HCT116 (cell line): ENCODE data around the gene CYP2E1.

Experiments used
- EGR1 ChIP-seq: IDR thresholded peaks from 2 replicates; pipeline ENCODE4 v1.6.1; 2012; ENCODE audit warnings: low read depth
- EZH2 ChIP-seq: fragments of 200-600 bp; sonication (generic); IDR thresholded peaks from 2 replicates; pipeline ENCODE4 v1.6.1; 2017; ENCODE audit warnings: antibody characterized with exemption, mixed run types
- EZH2phosphoT487 ChIP-seq: fragments of 200-600 bp; IDR thresholded peaks from 2 replicates; pipeline ENCODE4 v1.6.1; 2018; ENCODE audit warnings: antibody characterized with exemption, borderline replicate concordance
- JUND ChIP-seq: IDR thresholded peaks from 2 replicates; pipeline ENCODE4 v1.6.1; 2012
- POLR2A ChIP-seq: IDR thresholded peaks from 2 replicates; pipeline ENCODE4 v1.7.0; 2011; ENCODE audit warnings: borderline replicate concordance; ENCODE audit not compliant: insufficient read depth, insufficient read length; ENCODE audit errors: extremely low read depth
- POLR2AphosphoS5 ChIP-seq: IDR thresholded peaks from 2 replicates; pipeline ENCODE4 v1.6.1; 2011; ENCODE audit warnings: mild to moderate bottlenecking, low read depth, low read length, moderate library complexity
- RAD21 ChIP-seq: IDR thresholded peaks from 2 replicates; pipeline ENCODE4 v1.6.1; 2012; ENCODE audit warnings: low read depth, mild to moderate bottlenecking
- SP1 ChIP-seq: IDR thresholded peaks from 2 replicates; pipeline ENCODE4 v1.6.1; 2012; ENCODE audit warnings: low read depth
- ZFX ChIP-seq: fragments of 450-650 bp; IDR thresholded peaks from 2 replicates; pipeline ENCODE4 v1.6.1; 2017
- TF ChIP-seq, protein P1 (sequence below), 3 experiments: fragments of 200-600 bp in 1 of 3; sonication (generic) in 1 of 3; IDR thresholded peaks in 2 of 3; conservative IDR thresholded peaks in 1 of 3; 2 replicates each; pipeline ENCODE4 v1.5.1; 2012 to 2017; ENCODE audit warnings: low read depth in 2 of 3, low read length in 2 of 3, antibody characterized with exemption in 1 of 3, borderline replicate concordance in 1 of 3, control low read depth in 1 of 3, mild to moderate bottlenecking in 1 of 3, mixed read lengths in 1 of 3, mixed run types in 1 of 3, moderate library complexity in 1 of 3; ENCODE audit not compliant: insufficient read depth in 1 of 3
- TF ChIP-seq, protein P2 (sequence below): IDR thresholded peaks from 2 replicates; pipeline ENCODE4 v1.6.1; 2012; ENCODE audit warnings: low read depth
- TF ChIP-seq, protein P3 (sequence below): IDR thresholded peaks from 2 replicates; pipeline ENCODE4 v1.6.1; 2011; ENCODE audit warnings: mild to moderate bottlenecking, low read length, moderate library complexity; ENCODE audit not compliant: insufficient replicate concordance; ENCODE audit errors: extremely low read depth
- TF ChIP-seq, protein P4 (sequence below): IDR thresholded peaks from 2 replicates; pipeline ENCODE4 v1.6.1; 2012

DNA sequence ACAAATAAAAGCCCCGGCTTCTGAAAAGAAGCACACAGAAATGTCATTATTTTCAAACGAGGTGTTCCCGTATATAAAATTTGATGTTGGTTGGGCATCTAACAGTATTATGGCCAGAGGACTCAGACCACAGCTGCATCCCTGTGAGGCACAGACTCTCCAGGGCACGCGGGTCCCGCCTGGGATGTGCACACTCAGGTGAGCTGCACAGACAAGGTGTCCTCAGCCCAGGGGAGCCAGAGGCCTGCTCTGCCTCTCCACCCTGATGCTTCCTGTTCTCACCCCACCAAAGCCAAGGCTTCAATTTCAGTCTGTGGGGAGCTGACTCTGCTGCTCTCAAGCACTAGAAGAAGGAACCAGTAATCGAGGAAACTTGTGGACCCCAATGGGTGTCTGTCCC, 1.7 kb upstream of the CYP2E1 start:
- TF ChIP-seq, protein P1, sequence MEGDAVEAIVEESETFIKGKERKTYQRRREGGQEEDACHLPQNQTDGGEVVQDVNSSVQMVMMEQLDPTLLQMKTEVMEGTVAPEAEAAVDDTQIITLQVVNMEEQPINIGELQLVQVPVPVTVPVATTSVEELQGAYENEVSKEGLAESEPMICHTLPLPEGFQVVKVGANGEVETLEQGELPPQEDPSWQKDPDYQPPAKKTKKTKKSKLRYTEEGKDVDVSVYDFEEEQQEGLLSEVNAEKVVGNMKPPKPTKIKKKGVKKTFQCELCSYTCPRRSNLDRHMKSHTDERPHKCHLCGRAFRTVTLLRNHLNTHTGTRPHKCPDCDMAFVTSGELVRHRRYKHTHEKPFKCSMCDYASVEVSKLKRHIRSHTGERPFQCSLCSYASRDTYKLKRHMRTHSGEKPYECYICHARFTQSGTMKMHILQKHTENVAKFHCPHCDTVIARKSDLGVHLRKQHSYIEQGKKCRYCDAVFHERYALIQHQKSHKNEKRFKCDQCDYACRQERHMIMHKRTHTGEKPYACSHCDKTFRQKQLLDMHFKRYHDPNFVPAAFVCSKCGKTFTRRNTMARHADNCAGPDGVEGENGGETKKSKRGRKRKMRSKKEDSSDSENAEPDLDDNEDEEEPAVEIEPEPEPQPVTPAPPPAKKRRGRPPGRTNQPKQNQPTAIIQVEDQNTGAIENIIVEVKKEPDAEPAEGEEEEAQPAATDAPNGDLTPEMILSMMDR (IDR thresholded peaks at IDR 0.05 in 2 of 3, conservative IDR thresholded peaks at IDR 0.05 in 1 of 3; ENCODE audit: borderline replicate concordance in 1 of 3, insufficient read depth in 1 of 3, low read depth in 2 of 3, low read length in 2 of 3), result no peak
- TF ChIP-seq JUND (no peak), RAD21 (no peak), EZH2phosphoT487 (no peak), EZH2 (no peak), POLR2AphosphoS5 (no peak), EGR1 (no peak), POLR2A (no peak), ZFX (no peak), SP1 (no peak)
- TF ChIP-seq, protein P2, sequence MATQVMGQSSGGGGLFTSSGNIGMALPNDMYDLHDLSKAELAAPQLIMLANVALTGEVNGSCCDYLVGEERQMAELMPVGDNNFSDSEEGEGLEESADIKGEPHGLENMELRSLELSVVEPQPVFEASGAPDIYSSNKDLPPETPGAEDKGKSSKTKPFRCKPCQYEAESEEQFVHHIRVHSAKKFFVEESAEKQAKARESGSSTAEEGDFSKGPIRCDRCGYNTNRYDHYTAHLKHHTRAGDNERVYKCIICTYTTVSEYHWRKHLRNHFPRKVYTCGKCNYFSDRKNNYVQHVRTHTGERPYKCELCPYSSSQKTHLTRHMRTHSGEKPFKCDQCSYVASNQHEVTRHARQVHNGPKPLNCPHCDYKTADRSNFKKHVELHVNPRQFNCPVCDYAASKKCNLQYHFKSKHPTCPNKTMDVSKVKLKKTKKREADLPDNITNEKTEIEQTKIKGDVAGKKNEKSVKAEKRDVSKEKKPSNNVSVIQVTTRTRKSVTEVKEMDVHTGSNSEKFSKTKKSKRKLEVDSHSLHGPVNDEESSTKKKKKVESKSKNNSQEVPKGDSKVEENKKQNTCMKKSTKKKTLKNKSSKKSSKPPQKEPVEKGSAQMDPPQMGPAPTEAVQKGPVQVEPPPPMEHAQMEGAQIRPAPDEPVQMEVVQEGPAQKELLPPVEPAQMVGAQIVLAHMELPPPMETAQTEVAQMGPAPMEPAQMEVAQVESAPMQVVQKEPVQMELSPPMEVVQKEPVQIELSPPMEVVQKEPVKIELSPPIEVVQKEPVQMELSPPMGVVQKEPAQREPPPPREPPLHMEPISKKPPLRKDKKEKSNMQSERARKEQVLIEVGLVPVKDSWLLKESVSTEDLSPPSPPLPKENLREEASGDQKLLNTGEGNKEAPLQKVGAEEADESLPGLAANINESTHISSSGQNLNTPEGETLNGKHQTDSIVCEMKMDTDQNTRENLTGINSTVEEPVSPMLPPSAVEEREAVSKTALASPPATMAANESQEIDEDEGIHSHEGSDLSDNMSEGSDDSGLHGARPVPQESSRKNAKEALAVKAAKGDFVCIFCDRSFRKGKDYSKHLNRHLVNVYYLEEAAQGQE, result no peak
- TF ChIP-seq, protein P3, sequence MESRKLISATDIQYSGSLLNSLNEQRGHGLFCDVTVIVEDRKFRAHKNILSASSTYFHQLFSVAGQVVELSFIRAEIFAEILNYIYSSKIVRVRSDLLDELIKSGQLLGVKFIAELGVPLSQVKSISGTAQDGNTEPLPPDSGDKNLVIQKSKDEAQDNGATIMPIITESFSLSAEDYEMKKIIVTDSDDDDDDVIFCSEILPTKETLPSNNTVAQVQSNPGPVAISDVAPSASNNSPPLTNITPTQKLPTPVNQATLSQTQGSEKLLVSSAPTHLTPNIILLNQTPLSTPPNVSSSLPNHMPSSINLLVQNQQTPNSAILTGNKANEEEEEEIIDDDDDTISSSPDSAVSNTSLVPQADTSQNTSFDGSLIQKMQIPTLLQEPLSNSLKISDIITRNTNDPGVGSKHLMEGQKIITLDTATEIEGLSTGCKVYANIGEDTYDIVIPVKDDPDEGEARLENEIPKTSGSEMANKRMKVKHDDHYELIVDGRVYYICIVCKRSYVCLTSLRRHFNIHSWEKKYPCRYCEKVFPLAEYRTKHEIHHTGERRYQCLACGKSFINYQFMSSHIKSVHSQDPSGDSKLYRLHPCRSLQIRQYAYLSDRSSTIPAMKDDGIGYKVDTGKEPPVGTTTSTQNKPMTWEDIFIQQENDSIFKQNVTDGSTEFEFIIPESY, result no peak
- TF ChIP-seq, protein P4, sequence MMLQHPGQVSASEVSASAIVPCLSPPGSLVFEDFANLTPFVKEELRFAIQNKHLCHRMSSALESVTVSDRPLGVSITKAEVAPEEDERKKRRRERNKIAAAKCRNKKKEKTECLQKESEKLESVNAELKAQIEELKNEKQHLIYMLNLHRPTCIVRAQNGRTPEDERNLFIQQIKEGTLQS, result no peak
